Panc1 (cell line): ENCODE data around the gene FGD5.

ENCODE experiments used
- CTCF ChIP-seq: fragments of 450-650 bp; IDR thresholded peaks from 2 replicates; pipeline ENCODE4 v1.5.1; 2017; ENCODE audit warnings: mild to moderate bottlenecking
- POLR2AphosphoS5 ChIP-seq: IDR thresholded peaks from 2 replicates; pipeline ENCODE4 v1.6.1; 2012; ENCODE audit warnings: mild to moderate bottlenecking, low read depth, low read length, moderate library complexity
- REST ChIP-seq, 2 experiments: IDR thresholded peaks; 2 replicates each; pipeline ENCODE4 v1.6.1; 2011 to 2012; ENCODE audit warnings: low read depth in 2 of 2, control low read depth in 1 of 2, low read length in 1 of 2, mild to moderate bottlenecking in 1 of 2, moderate library complexity in 1 of 2; ENCODE audit not compliant: insufficient read depth in 1 of 2
- SIN3A ChIP-seq: IDR thresholded peaks from 2 replicates; pipeline ENCODE4 v1.6.1; 2012; ENCODE audit warnings: low read depth, mild to moderate bottlenecking, low read length, moderate library complexity, borderline replicate concordance; ENCODE audit not compliant: insufficient read depth
- TCF7L2 ChIP-seq: IDR thresholded peaks from 2 replicates; pipeline ENCODE4 v1.6.1; 2011; ENCODE audit warnings: mild to moderate bottlenecking, low read depth, low read length, inconsistent platforms

- TF ChIP-seq POLR2AphosphoS5 = no peak
- TF ChIP-seq CTCF = no peak
- TF ChIP-seq SIN3A = no peak
- no peak for TF ChIP-seq REST (IDR thresholded peaks at IDR 0.05; ENCODE audit: insufficient read depth in 1 of 2, low read depth in 2 of 2, low read length in 1 of 2)
- TF ChIP-seq TCF7L2 = no peak
These were observed 16.4 kb upstream of the FGD5 start for GRCh38 chr3:14802381-14802731.
